DND-41 (cell line): ENCODE data around the gene TBL1X.

Experiments
- CTCF ChIP-seq: IDR thresholded peaks from 2 replicates; pipeline ENCODE4 v1.5.1; 2012; ENCODE audit warnings: borderline replicate concordance, low read length, moderate library complexity, mild to moderate bottlenecking; ENCODE audit not compliant: poor library complexity, severe bottlenecking; ENCODE audit errors: extremely low read depth
- EZH2 ChIP-seq: IDR thresholded peaks from 3 replicates; pipeline ENCODE4 v1.6.1; 2012; ENCODE audit warnings: borderline replicate concordance, low read depth, mild to moderate bottlenecking, moderate library complexity, low read length, inconsistent platforms; ENCODE audit not compliant: severe bottlenecking

GRCh38 chrX:9467751-9468150, 2.9 kb downstream of the TBL1X start:
- TF ChIP-seq CTCF: no peak
- no peak for TF ChIP-seq EZH2
